Neural cell (in vitro differentiated cells): ENCODE data around the gene HEBP1.

Experiments used
- EZH2 ChIP-seq: fragments of 200-600, 300-800 bp; shearing (Covaris generic), sonication (generic); IDR thresholded peaks from 2 replicates; pipeline ENCODE4 v1.6.1; 2014; ENCODE audit warnings: antibody characterized with exemption, low read length, borderline replicate concordance, mild to moderate bottlenecking; ENCODE audit not compliant: insufficient read depth, poor library complexity, severe bottlenecking
- POLR2AphosphoS5 ChIP-seq: IDR thresholded peaks from 2 replicates; pipeline ENCODE4 v1.6.1; 2012
- REST ChIP-seq: IDR thresholded peaks from 2 replicates; pipeline ENCODE4 v1.6.1; 2012; ENCODE audit warnings: borderline replicate concordance
- TAF1 ChIP-seq: IDR thresholded peaks from 2 replicates; pipeline ENCODE4 v1.6.1; 2012; ENCODE audit warnings: low read depth

DNA sequence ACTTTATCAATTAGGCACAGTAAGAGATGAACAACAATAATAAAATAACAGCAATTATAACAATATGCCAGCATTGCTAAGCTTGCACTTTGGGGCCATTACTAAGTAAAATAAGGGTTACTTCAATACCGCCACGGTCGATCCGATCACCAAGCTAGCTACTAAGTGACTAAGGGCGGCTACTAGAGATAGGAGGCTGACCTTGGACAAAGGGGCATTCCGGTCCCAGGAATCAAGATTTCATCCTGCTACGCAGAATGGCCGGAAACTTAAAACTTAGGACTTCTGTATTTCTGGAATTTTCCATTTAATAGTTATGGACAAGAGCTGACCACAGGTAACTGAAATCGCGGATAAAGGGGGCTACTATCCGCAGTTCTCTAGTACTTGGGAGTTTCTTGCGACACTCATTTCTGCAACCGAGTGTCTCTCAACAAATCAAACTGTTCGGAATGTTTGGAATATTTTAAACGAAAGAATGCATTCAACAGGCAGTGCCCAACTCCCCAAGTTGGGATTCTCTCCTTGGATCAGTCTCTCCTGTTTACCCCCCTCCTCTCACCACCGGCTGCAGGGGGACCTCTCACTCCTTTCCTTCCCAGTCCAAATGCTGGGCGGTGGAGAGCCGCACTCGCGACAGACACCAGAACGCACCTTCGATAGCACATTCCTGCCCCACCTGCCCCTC is 650 bp downstream of the HEBP1 start:
- TF ChIP-seq EZH2 (no peak), TAF1 (no peak), POLR2AphosphoS5 (no peak), REST (no peak)
